Uterus (tissue), 4 donors: ENCODE measurements around the gene PCSK7. TPM values are rescaled to one million over a fixed set of nuclear protein-coding genes. Genes with fewer than 3 reads are reported as not detected.
A peak's percentile ranks its signal among the peaks of the same experiment; 100 is the strongest.
"Not testable (repeated sequence)": the region's sequence is repeated elsewhere in the genome, so short reads cannot be mapped to it uniquely, and the experiment has no call there.

Source experiments
- DNase-seq, 2 donors: peaks; one replicate each; pipeline ENCODE4 v3.0.0-alpha.2; 2019 to 2020
- H3K27ac ChIP-seq, 2 donors: fragments of 200-600 bp; sonication (generic); 1 replicate in 1 of 2; 2 replicates in 1 of 2; pipeline ENCODE4 v1.5.1; 2016 to 2018
- H3K27me3 ChIP-seq, 2 donors: fragments of 200-600 bp; sonication (generic); one replicate each; pipeline ENCODE4 v1.5.1; 2018 to 2019; ENCODE audit warnings: control low read depth in 1 of 2
- H3K36me3 ChIP-seq, 2 donors: fragments of 200-600 bp; sonication (generic); one replicate each; pipeline ENCODE4 v1.5.1; 2019; ENCODE audit warnings: control low read depth in 1 of 2
- H3K4me1 ChIP-seq, 2 donors: fragments of 200-600 bp; sonication (generic); one replicate each; pipeline ENCODE4 v1.5.1; 2018 to 2019; ENCODE audit warnings: control low read depth in 1 of 2
- H3K4me3 ChIP-seq, 2 donors: fragments of 200-600 bp; sonication (generic); 1 replicate in 1 of 2; 2 replicates in 1 of 2; pipeline ENCODE4 v1.5.1; 2018 to 2019; ENCODE audit warnings: mild to moderate bottlenecking in 1 of 2
- H3K9me3 ChIP-seq, 2 donors: fragments of 200-600 bp; sonication (generic); one replicate each; pipeline ENCODE4 v1.5.1; 2019; ENCODE audit warnings: control low read depth in 1 of 2
- CTCF ChIP-seq, 4 experiments: fragments of 200-600 bp in 2 of 4; fragments of 450-650 bp in 2 of 4; sonication (generic) in 2 of 4; IDR thresholded peaks; one replicate each; pipeline ENCODE4 v1.5.1; 2016 to 2019; ENCODE audit warnings: antibody characterized with exemption in 4 of 4, mild to moderate bottlenecking in 2 of 4, moderate library complexity in 1 of 4
- POLR2A ChIP-seq, 2 donors: fragments of 450-650 bp; IDR thresholded peaks; one replicate each; pipeline ENCODE4 v1.6.1; 2016; ENCODE audit warnings: antibody characterized with exemption in 2 of 2, mild to moderate bottlenecking in 1 of 2, moderate library complexity in 1 of 2
- intact Hi-C: fragments of 100-400 bp; cut with DNase I; formaldehyde crosslinking; loops from one replicate; pipeline ENCODE4 v1.15.1; 2023; ENCODE audit warnings: low total_unique reads
- total RNA-seq, 4 donors: library from RNA; depleted of rRNA in 3 of 4; stranded (reverse); fragments of >200 nt in 3 of 4; gene quantifications; one replicate each; pipeline versions ENCODE4 v1.1.0 to v1.2.4, GENCODE V29; 2014 to 2023
- donor health status: DM: yes; HTN: yes; CAD: no.

The PCSK7 gene
- total RNA-seq, result 10 to 100 TPM; 23.3 to 78.9 (median 35.3) TPM

- intact Hi-C loops, result loop anchor here (10.0 kb wide), 1 partner anchor 83 kb away; the partner anchor contains the start of gene BACE1
- no peaks in the 10 kb centered on the region for H3K36me3 ChIP-seq
- H3K4me1 ChIP-seq, result no peaks in the 10 kb centered on the region
- H3K27me3 ChIP-seq, result no peaks in the 10 kb centered on the region
- H3K27ac ChIP-seq, result peak within 1 kb of the TSS; percentile 92 to 98
- TF ChIP-seq CTCF (IDR thresholded peaks at IDR 0.05) (no peak), POLR2A (IDR thresholded peaks at IDR 0.05) (no peak)
- no peaks in the 10 kb centered on the region for H3K9me3 ChIP-seq
- peak within 1 kb of the TSS; percentile 77 to 93 for H3K4me3 ChIP-seq
- peak in 1 of 2 donors; percentile 70 for DNase-seq
Observed at GRCh38 chr11:117231842-117232091, at the start of gene PCSK7. Gene PCSK7 (minus strand): TSS chr11:117232073. CDS start chr11:117229844, 2,229 bp downstream.

GRCh38 chr11:117281159-117281558 lies 49.3 kb upstream of the PCSK7 start:
- intact Hi-C loops, result no loop called here
- peak; percentile 56 to 74 for DNase-seq
- H3K9me3 ChIP-seq, result no peaks in the 10 kb centered on the region
- H3K36me3 ChIP-seq, result no peaks in the 10 kb centered on the region
- no peaks in the 10 kb centered on the region for H3K4me1 ChIP-seq
- peak overlapping the region; percentile 72 to 80 for H3K27ac ChIP-seq
- H3K4me3 ChIP-seq, result no peak overlapping the region
- no peaks in the 10 kb centered on the region for H3K27me3 ChIP-seq
- TF ChIP-seq CTCF (IDR thresholded peaks at IDR 0.05) (no peak), POLR2A (IDR thresholded peaks at IDR 0.05) (no peak)

GRCh38 chr11:117279711-117280376 lies 48.0 kb upstream of the PCSK7 start:
- H3K9me3 ChIP-seq, result no peaks in the 10 kb centered on the region
- H3K4me3 ChIP-seq, result no peak overlapping the region
- no peaks in the 10 kb centered on the region for H3K27me3 ChIP-seq
- H3K36me3 ChIP-seq, result no peaks in the 10 kb centered on the region
- no peak overlapping the region for H3K27ac ChIP-seq
- TF ChIP-seq CTCF (IDR thresholded peaks at IDR 0.05), result no peak
- no peak for TF ChIP-seq POLR2A (IDR thresholded peaks at IDR 0.05)
- intact Hi-C loops, result no loop called here
- H3K4me1 ChIP-seq, result no peaks in the 10 kb centered on the region
- no peak for DNase-seq

- no peak for TF ChIP-seq POLR2A (IDR thresholded peaks at IDR 0.05)
- no peak for TF ChIP-seq CTCF (IDR thresholded peaks at IDR 0.05)
- DNase-seq, result no peak
- H3K36me3 ChIP-seq, result no peaks in the 10 kb centered on the region
- H3K4me3 ChIP-seq, result no peak overlapping the region
- H3K9me3 ChIP-seq, result no peaks in the 10 kb centered on the region
- no peaks in the 10 kb centered on the region for H3K4me1 ChIP-seq
- intact Hi-C loops, result no loop called here
- no peak overlapping the region for H3K27ac ChIP-seq
- H3K27me3 ChIP-seq, result no peaks in the 10 kb centered on the region
Observed at GRCh38 chr11:117278347-117278746, 46.5 kb upstream of the PCSK7 start.

GRCh38 chr11:117273550-117274289 lies 41.8 kb upstream of the PCSK7 start:
- no peak for TF ChIP-seq POLR2A (IDR thresholded peaks at IDR 0.05)
- no peak for TF ChIP-seq CTCF (IDR thresholded peaks at IDR 0.05)
- no peak for DNase-seq
- H3K4me3 ChIP-seq, result no peak overlapping the region
- no peaks in the 10 kb centered on the region for H3K9me3 ChIP-seq
- H3K4me1 ChIP-seq, result no peaks in the 10 kb centered on the region
- H3K27me3 ChIP-seq, result no peaks in the 10 kb centered on the region
- H3K36me3 ChIP-seq, result no peaks in the 10 kb centered on the region
- intact Hi-C loops, result no loop called here
- H3K27ac ChIP-seq, result no peak overlapping the region

GRCh38 chr11:117272175-117272574 lies 40.3 kb upstream of the PCSK7 start:
- H3K27ac ChIP-seq, H3K4me1 ChIP-seq, DNase-seq, H3K36me3 ChIP-seq, H3K9me3 ChIP-seq, H3K4me3 ChIP-seq, H3K27me3 ChIP-seq, intact Hi-C loops: not testable (repeated sequence)
